ENCODE data around the gene CRHR2. TPM values are rescaled to one million over a fixed set of nuclear protein-coding genes. Genes with fewer than 3 reads are reported as not detected.

CRHR2 gene
- total and polyA plus RNA-seq, 2 of the 13 experiments (the other 11 are each of a cell fraction or from before 2014, with no cell fraction given): not detected

DNA sequence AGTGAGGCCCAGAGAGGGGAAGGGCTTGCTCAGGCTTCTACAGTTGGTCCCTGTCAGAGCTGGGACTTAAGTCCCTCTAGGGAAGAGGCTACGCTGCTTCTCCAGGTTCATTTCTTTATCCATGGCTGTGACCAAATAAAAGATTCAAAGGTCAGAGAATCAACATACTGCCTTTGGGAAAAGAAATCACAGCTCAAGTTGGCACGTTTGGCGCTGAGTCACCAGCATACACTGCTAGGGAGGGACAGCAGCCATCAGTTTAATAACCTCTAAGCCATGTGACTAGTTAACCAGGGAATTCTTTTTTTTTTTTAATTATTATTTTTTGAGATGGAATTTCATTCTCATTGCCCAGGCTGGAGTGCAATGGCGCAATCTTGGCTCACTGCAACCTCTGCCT is 28.4 kb upstream of the CRHR2 start:
- Histone ChIP-seq H3K9ac (ENCODE audit: insufficient read depth, low read depth, low read length) (no peak overlapping the region), H3K4me1 (ENCODE audit: insufficient read depth, low read length) (0 out of 2 replicates have a peak, but pooled peaks cover 7% of the 10 kb centered on the region), H2AFZ (ENCODE audit: low read length) (no peak overlapping the region), H3K79me2 (ENCODE audit: insufficient read depth, low read length) (no peaks in the 10 kb centered on the region), H4K20me1 (ENCODE audit: insufficient read depth, low read length) (no peaks in the 10 kb centered on the region), H3K4me3 (replicated peaks in 1 of 3; ENCODE audit: insufficient read depth in 1 of 3, low read depth in 2 of 3, low read length in 3 of 3) (no peak overlapping the region), H3K36me3 (replicated peaks in 1 of 2; ENCODE audit: control insufficient read depth in 1 of 2, insufficient read depth in 2 of 2, low read length in 2 of 2) (no peaks in the 10 kb centered on the region), H3K27me3 (ENCODE audit: control insufficient read depth in 1 of 2, insufficient read depth in 2 of 2, low read length in 2 of 2) (peaks cover 4 to 5% of the 10 kb centered on the region in 2 experiments; a peak in 3 of 5 replicates), H3K27ac (ENCODE audit: extremely low read length, insufficient read depth, low read length) (no peak overlapping the region), H3K9me3 (ENCODE audit: low read length) (no peaks in the 10 kb centered on the region), H3K4me2 (ENCODE audit: low read depth, low read length) (no peak overlapping the region)
- FAIRE-seq (no peak), DNase-seq (ENCODE audit: low spot score) (no peak), ATAC-seq (no peak)
- TF ChIP-seq ZNF577 (CRISPR knock-in tag; IDR thresholded peaks at IDR 0.05; ENCODE audit: borderline replicate concordance, low read depth): no peak
- TF ChIP-seq TAF1 (CRISPR knock-in tag; IDR thresholded peaks at IDR 0.05): no peak
- TF ChIP-seq ZFYVE20 (CRISPR knock-in tag; IDR thresholded peaks at IDR 0.05; ENCODE audit: borderline replicate concordance, low read depth): no peak
- no peak for TF ChIP-seq MBD4 (IDR thresholded peaks at IDR 0.05; ENCODE audit: borderline replicate concordance, low read length)
- no peak for TF ChIP-seq FOXP4 (CRISPR knock-in tag; IDR thresholded peaks at IDR 0.05)
- TF ChIP-seq REL (CRISPR knock-in tag; conservative IDR thresholded peaks at IDR 0.05): no peak
- TF ChIP-seq NR1H2 (CRISPR knock-in tag; IDR thresholded peaks at IDR 0.05; ENCODE audit: borderline replicate concordance, low read depth): no peak
- TF ChIP-seq ZBTB42 (CRISPR knock-in tag; IDR thresholded peaks at IDR 0.05): no peak
- no peak for TF ChIP-seq ZNF136 (CRISPR knock-in tag; IDR thresholded peaks at IDR 0.05; ENCODE audit: low read depth)
- no peak for TF ChIP-seq PRMT3 (CRISPR knock-in tag; IDR thresholded peaks at IDR 0.05; ENCODE audit: borderline replicate concordance, low read depth)
- ChIA-PET CTCF (ENCODE audit: low intra/inter-chr PET ratio, low total read pairs) (no interaction called here), POLR2A (no interaction called here)
- BruUV-seq (replicated peaks): no TSS peak
- 36% methylated on average over 4 of the region's 4 CpGs for WGBS (ENCODE audit: low lambda C conversion rate)
- intact Hi-C loops (cut with micrococcal nuclease; ENCODE audit: unreplicated experiment) (no loop called here), in situ Hi-C loops (cut with HindIII; ENCODE audit: extremely low pct_ligation_motif_present, low pct_unique_long_range_greater_than_20kb) (no loop called here)
